GM13976 (cell line): ENCODE results near the gene CLCA1.
"Not testable (repeated sequence)": the region's sequence is repeated elsewhere in the genome, so short reads cannot be mapped to it uniquely, and the experiment has no call there.

Experiments used
- DNase-seq: peaks from one replicate; pipeline ENCODE4 v3.0.0; 2012; ENCODE audit warnings: low spot score
- in situ Hi-C: fragments of 300-500 bp; cut with MboI; formaldehyde crosslinking; loops from one replicate; pipeline ENCODE4 v1.12.0; 2022; ENCODE audit warnings: low sequenced_read_pairs, mixed read lengths, inconsistent platforms; ENCODE audit not compliant: unreplicated experiment
- TF ChIP-seq, protein P1 (sequence below): IDR thresholded peaks from 2 replicates; pipeline ENCODE4 v1.5.1; 2012; ENCODE audit warnings: borderline replicate concordance, mild to moderate bottlenecking; ENCODE audit not compliant: insufficient read depth; ENCODE audit errors: extremely low read depth, missing control alignments, control extremely low read depth

Gene CLCA1

DNA sequence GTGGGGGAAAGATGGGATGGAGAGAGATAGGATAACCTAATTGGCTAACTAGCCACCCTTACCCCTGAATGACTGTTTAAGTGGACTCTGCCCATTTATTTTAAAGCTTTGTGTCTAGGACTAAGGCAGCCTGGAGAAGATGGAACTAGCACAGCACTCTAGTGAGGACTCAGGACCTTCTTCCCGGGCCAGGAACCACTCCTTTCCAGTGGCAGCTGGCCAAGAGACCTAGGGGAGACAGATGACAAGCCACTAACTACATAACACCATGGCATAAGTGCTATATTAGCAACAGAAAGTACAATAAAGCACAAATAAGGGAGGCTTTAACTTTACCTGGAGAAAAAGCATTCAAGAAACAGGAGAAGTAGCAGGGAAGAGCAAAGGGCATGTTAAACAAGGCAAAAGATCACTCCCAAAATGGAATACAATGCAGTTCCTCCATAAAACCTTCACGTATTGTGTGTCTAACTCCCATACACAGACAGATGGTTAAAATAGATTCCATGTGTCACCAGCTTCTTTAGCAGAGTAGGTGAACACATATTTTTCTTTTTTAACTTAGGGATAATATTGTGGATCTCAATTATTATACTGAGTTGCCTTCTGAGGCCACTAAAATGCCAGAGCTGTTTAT lies 20.6 kb downstream of the CLCA1 start:
- in situ Hi-C loops = no loop called here
- TF ChIP-seq, protein P1, sequence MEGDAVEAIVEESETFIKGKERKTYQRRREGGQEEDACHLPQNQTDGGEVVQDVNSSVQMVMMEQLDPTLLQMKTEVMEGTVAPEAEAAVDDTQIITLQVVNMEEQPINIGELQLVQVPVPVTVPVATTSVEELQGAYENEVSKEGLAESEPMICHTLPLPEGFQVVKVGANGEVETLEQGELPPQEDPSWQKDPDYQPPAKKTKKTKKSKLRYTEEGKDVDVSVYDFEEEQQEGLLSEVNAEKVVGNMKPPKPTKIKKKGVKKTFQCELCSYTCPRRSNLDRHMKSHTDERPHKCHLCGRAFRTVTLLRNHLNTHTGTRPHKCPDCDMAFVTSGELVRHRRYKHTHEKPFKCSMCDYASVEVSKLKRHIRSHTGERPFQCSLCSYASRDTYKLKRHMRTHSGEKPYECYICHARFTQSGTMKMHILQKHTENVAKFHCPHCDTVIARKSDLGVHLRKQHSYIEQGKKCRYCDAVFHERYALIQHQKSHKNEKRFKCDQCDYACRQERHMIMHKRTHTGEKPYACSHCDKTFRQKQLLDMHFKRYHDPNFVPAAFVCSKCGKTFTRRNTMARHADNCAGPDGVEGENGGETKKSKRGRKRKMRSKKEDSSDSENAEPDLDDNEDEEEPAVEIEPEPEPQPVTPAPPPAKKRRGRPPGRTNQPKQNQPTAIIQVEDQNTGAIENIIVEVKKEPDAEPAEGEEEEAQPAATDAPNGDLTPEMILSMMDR = no peak
- no peak for DNase-seq

DNA sequence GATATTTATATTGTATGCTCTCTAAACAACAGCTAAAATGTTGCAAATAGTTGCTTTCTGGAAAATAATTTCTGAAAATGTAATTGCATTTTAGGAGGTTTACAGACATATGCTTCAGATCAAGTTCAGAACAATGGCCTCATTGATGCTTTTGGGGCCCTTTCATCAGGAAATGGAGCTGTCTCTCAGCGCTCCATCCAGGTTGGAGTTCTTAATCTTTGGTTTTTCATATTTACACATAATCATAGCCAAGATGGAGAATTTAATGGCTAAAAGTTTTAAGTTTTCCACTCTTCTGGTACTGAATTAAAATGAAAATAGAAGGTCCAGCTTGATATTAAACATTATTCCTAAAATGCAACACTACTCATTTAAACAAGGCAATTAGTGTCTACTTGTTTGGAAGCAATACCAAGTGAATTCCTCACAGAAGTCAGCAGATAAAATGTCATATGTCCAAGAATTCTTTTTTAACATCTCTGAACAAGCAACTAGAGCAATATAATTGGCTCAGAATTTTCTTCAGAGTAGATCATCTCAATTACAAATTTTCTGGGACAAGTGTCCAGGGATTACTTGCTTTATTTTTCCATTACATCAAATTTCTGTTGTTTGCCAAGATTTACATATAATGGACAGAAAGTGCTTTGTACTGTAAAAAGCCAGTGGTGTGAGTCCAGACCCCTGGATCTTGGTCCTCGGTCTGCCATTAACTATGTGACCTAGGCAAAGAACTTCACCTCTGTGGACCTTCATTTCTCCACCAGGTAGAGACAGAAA lies 22.6 kb downstream of the CLCA1 start:
- in situ Hi-C loops = no loop called here
- TF ChIP-seq, protein P1 = no peak
- no peak for DNase-seq

DNA sequence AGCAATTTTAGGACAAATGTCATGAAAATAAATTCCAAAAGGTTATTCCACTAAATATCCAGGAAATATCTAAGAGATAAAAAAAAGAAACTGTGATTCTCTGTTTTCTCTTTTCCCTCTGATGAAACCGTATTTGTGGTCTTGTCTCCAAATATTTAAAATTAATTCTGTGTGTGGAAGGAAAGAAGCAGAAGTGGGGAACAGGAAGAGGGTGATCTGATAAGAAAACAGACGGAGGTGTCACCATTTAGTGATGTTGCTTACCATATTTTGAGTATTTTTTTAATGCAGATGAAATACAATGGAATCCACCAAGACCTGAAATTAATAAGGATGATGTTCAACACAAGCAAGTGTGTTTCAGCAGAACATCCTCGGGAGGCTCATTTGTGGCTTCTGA lies 29.6 kb downstream of the CLCA1 start:
- TF ChIP-seq, protein P1 = no peak
- in situ Hi-C loops = no loop called here
- no peak for DNase-seq

DNA sequence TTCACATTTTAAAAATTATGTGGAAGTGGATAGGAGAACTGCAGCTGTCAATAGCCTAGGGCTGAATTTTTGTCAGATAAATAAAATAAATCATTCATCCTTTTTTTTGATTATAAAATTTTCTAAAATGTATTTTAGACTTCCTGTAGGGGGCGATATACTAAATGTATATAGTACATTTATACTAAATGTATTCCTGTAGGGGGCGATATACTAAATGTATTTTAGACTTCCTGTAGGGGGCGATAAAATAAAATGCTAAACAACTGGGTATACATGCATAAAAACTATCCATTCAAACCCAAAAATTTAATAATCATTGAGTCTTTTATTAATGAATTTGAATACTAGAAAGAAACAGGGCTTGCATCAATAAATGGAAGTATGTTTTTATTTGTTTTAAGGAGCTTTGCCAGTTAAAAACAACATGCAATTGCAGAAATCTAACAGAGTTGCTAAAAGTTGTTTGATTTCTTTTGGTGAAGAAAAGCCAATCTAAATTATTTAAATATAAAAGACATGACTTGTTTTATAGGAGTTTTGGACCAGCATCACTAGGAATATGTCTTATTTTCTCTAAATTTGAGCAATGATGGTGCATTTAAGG lies 31.4 kb downstream of the CLCA1 start:
- in situ Hi-C loops = no loop called here
- DNase-seq = peak; percentile 33
- TF ChIP-seq, protein P1 = peak; percentile 46

DNA sequence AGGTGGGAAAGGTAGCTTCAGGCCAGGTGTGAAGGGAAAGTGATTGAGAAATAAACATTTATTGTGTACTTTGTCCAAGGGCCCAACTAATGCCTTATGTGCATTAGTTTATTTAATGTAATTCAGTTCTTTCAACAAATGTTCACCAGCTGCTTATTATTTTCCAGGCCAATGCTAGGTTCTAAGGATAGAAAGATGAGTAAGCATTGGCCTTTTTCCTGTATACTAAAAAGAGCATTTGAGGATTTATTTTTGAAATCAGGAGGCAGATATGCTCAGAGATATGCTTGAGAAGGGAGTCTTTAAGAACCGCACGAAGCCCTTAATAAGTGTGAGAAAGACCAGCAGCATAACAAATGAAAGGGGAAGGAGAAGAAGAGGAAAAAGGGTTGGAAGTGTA lies 32.0 kb downstream of the CLCA1 start:
- in situ Hi-C loops = no loop called here
- DNase-seq = no peak

DNA sequence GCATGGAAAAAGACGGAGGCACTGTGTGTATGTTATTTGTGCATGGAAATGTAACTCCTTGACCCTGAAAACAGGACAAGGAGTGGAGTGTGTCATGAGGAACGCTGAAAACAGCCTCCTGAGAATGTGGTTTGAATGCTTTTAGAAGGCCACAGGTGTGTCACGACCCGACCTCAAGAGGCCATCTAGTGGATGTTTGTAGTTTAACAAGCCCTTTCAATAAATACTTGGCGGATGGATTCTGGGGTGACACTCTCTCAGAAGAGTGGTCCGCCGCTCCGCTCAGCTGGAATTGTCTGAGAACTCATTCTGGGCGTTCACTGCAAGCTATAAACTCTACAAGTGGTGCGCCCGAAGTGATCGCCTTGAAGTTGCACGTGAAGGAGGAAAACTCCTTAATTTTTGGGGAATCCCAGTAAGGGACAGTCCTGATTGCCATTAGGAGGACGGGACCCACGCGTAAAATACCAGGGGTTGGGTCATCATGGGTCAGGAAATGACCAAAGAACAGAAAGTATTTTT lies 33.5 kb downstream of the CLCA1 start:
- DNase-seq = peak; percentile 16
- in situ Hi-C loops = not testable (repeated sequence)

More for the DNA sequence above, 32.0 kb downstream of the CLCA1 start:
- TF ChIP-seq, protein P1 = no peak
